Muscle layer of colon (tissue), 2 donors: ENCODE data around the gene WNT5A.

Source experiments
- H3K27ac ChIP-seq: one replicate; pipeline ENCODE4 v1.7.0; 2013; ENCODE audit warnings: low read depth, mild to moderate bottlenecking, low read length, moderate library complexity
- H3K27me3 ChIP-seq, 2 donors: one replicate each; pipeline ENCODE4 v1.7.0; 2013; ENCODE audit warnings: low read length in 2 of 2, mild to moderate bottlenecking in 2 of 2; ENCODE audit not compliant: insufficient read depth in 2 of 2, control insufficient read depth in 1 of 2
- H3K36me3 ChIP-seq: one replicate; pipeline ENCODE4 v1.7.0; 2013; ENCODE audit warnings: mild to moderate bottlenecking, low read length; ENCODE audit not compliant: insufficient read depth
- H3K4me1 ChIP-seq: one replicate; pipeline ENCODE4 v1.7.0; 2013; ENCODE audit warnings: mild to moderate bottlenecking, low read length; ENCODE audit not compliant: insufficient read depth
- H3K4me3 ChIP-seq, 2 donors: one replicate each; pipeline ENCODE4 v1.7.0; 2013; ENCODE audit warnings: low read length in 2 of 2, low read depth in 1 of 2, mild to moderate bottlenecking in 1 of 2, moderate library complexity in 1 of 2
- H3K9ac ChIP-seq: one replicate; pipeline ENCODE4 v1.7.0; 2013; ENCODE audit warnings: low read length
- H3K9me3 ChIP-seq: one replicate; pipeline ENCODE4 v1.7.0; 2013; ENCODE audit warnings: mild to moderate bottlenecking, low read length
- donor health status: abdominal sarcoma.
- donor health status: Adenocarcinoma of cecum.

The WNT5A gene

GRCh38 chr3:55476515-55476914 is 10.6 kb downstream of the WNT5A start:
- Histone ChIP-seq H3K4me1 (peaks cover 2% of the 10 kb centered on the region), H3K27me3 (peaks cover 4% of the 10 kb centered on the region in 2 donors), H3K4me3 (no peak overlapping the region), H3K36me3 (no peaks in the 10 kb centered on the region), H3K27ac (no peak overlapping the region), H3K9me3 (no peaks in the 10 kb centered on the region), H3K9ac (no peak overlapping the region)

DNA sequence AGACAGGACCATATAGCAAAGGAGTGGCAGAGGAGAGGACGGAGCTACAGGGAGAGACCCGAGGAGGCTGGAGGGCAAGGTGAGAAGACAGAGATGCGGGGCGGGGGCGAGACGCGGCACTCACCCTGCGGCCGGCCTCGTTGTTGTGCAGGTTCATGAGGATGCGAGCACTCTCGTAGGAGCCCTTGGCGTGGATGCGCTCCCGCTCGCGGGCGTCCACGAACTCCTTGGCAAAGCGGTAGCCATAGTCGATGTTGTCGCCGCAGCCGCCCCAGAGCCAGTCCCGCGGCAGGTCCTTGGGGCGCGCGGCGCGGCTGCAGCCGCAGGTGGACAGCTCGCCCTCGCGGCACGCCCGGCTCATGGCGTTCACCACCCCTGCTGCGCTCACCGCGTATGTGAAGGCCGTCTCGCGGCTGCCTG is 12.9 kb downstream of the WNT5A start:
- Histone ChIP-seq H3K9ac (no peak overlapping the region), H3K9me3 (no peaks in the 10 kb centered on the region), H3K27me3 (no peaks in the 10 kb centered on the region), H3K36me3 (no peaks in the 10 kb centered on the region), H3K27ac (no peak overlapping the region), H3K4me3 (no peak overlapping the region), H3K4me1 (no peaks in the 10 kb centered on the region)

DNA sequence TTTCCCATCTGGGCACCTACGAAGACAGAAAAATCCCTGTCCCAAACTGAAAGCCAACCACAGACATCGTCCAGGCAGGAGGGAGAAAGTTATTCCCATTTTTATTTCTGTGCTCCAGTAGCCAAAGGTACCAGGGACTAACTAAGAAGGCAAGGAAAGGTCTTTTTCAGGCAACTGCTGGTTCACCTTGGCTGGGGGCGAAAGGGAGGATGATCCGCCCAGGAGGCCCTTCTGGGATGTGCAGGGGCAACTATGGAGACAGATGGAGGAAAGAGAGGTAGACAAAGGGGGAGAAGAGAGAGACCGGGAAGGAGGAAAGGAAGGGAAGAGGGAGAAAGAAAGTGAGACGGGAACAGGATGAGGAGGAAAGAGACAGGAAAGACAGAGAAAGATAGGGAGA is 13.3 kb downstream of the WNT5A start:
- H3K9me3 ChIP-seq = no peaks in the 10 kb centered on the region
- H3K4me3 ChIP-seq = no peak overlapping the region
- no peak overlapping the region for H3K9ac ChIP-seq
- no peaks in the 10 kb centered on the region for H3K27me3 ChIP-seq
- no peaks in the 10 kb centered on the region for H3K36me3 ChIP-seq
- H3K4me1 ChIP-seq = no peaks in the 10 kb centered on the region
- H3K27ac ChIP-seq = no peak overlapping the region

- H3K4me1 ChIP-seq = no peaks in the 10 kb centered on the region
- H3K9ac ChIP-seq = no peak overlapping the region
- no peaks in the 10 kb centered on the region for H3K36me3 ChIP-seq
- no peak overlapping the region for H3K27ac ChIP-seq
- no peak overlapping the region for H3K4me3 ChIP-seq
- H3K9me3 ChIP-seq = no peaks in the 10 kb centered on the region
- H3K27me3 ChIP-seq = no peaks in the 10 kb centered on the region
Observed at GRCh38 chr3:55471522-55472280, 15.4 kb downstream of the WNT5A start.

GRCh38 chr3:55471084-55471483 is 16.0 kb downstream of the WNT5A start:
- no peaks in the 10 kb centered on the region for H3K4me1 ChIP-seq
- no peak overlapping the region for H3K27ac ChIP-seq
- H3K4me3 ChIP-seq = no peak overlapping the region
- H3K36me3 ChIP-seq = no peaks in the 10 kb centered on the region
- no peaks in the 10 kb centered on the region for H3K27me3 ChIP-seq
- H3K9ac ChIP-seq = no peak overlapping the region
- H3K9me3 ChIP-seq = no peaks in the 10 kb centered on the region

DNA sequence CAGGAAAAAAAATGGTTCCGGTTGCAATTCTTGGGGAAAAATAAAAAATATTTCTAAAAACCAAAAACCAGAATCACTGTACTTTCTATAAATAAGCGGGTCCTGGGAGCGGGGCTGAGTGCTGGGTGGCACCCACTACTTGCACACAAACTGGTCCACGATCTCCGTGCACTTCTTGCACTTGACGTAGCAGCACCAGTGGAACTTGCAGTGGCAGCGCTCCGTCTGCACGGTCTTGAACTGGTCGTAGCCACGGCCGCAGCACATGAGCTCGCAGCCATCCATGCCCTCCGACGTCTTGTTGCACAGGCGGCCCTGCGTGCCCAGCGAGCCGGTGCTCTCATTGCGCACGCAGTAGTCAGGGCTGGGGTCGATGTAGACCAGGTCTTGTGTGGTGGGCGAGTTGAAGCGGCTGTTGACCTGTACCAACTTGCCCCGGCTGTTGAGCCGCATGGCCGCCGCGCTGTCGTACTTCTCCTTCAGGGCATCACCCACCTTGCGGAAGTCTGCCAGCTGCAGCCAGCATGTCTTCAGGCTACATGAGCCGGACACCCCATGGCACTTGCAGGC is 17.1 kb downstream of the WNT5A start:
- Histone ChIP-seq H3K9me3 (no peaks in the 10 kb centered on the region), H3K27ac (no peak overlapping the region), H3K4me3 (no peak overlapping the region), H3K4me1 (no peaks in the 10 kb centered on the region), H3K9ac (no peak overlapping the region), H3K27me3 (no peaks in the 10 kb centered on the region), H3K36me3 (no peaks in the 10 kb centered on the region)

- H3K36me3 ChIP-seq = no peaks in the 10 kb centered on the region
Observed at GRCh38 chr3:55468251-55468650, 18.9 kb downstream of the WNT5A start.

DNA sequence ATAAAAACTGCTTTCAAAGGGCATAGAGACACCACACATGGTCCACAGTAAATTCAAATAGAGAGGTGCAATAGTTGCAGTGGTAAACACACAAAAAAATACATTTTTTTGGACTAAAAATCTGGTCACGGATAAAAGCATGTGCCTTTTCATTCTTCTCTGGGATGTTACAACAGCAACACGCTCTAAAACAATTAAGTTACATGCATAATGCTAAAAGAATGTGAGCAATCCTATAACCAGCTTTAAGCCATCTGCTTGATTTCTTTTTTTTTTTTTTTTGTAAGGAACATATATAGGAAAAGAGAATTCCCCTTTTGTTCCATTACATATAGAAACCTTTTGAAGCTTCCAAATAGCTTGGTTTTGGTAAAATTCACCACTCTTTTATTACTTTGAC is 20.0 kb downstream of the WNT5A start:
- Histone ChIP-seq H3K9ac (no peak overlapping the region), H3K36me3 (no peaks in the 10 kb centered on the region), H3K27me3 (no peaks in the 10 kb centered on the region), H3K4me1 (no peaks in the 10 kb centered on the region), H3K4me3 (no peak overlapping the region), H3K27ac (no peak overlapping the region), H3K9me3 (no peaks in the 10 kb centered on the region)

More at GRCh38 chr3:55468251-55468650, 18.9 kb downstream of the WNT5A start:
- Histone ChIP-seq H3K27ac (no peak overlapping the region), H3K9me3 (no peaks in the 10 kb centered on the region), H3K4me1 (no peaks in the 10 kb centered on the region), H3K9ac (no peak overlapping the region), H3K4me3 (no peak overlapping the region), H3K27me3 (no peaks in the 10 kb centered on the region)

GRCh38 chr3:55466526-55466925 is 20.6 kb downstream of the WNT5A start:
- H3K36me3 ChIP-seq = no peaks in the 10 kb centered on the region
- H3K4me3 ChIP-seq = no peak overlapping the region
- no peak overlapping the region for H3K27ac ChIP-seq
- H3K27me3 ChIP-seq = no peaks in the 10 kb centered on the region
- H3K9me3 ChIP-seq = no peaks in the 10 kb centered on the region
- H3K9ac ChIP-seq = no peak overlapping the region
- no peaks in the 10 kb centered on the region for H3K4me1 ChIP-seq

DNA sequence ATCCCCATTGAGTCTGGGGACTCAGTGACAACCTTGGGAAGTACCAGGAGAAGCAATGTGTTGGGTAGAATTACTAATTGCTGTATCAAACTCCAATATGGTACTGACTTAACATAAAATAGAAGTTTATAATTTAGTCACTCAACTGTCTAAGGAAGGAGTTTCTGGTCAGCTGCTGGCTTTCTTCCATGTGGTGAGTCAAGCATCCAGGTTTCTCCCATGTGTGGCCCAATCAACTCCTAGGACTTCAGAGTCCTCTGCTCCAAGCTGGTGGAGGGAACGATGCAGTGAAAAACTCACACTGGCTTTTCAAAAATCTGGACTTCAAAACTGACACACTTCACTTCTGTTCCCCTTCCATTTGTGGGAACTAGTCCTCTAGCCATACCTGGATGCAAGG is 25.2 kb downstream of the WNT5A start:
- Histone ChIP-seq H3K4me3 (no peak overlapping the region), H3K9ac (no peak overlapping the region), H3K4me1 (no peaks in the 10 kb centered on the region), H3K36me3 (no peaks in the 10 kb centered on the region), H3K27ac (no peak overlapping the region), H3K9me3 (no peaks in the 10 kb centered on the region), H3K27me3 (no peaks in the 10 kb centered on the region)

- Histone ChIP-seq H3K9ac (no peak overlapping the region), H3K4me3 (no peak overlapping the region), H3K9me3 (no peaks in the 10 kb centered on the region), H3K27me3 (no peaks in the 10 kb centered on the region), H3K27ac (no peak overlapping the region), H3K4me1 (no peaks in the 10 kb centered on the region), H3K36me3 (no peaks in the 10 kb centered on the region)
Observed at GRCh38 chr3:55459838-55460237, 27.3 kb downstream of the WNT5A start.
